CD4-positive, alpha-beta T cell (primary cell): ENCODE results near the gene PROSER2. TPM values are rescaled to one million over a fixed set of nuclear protein-coding genes. Genes with fewer than 3 reads are reported as not detected.

ENCODE experiments used
- ATAC-seq: fragments of 200-7000 bp; cut with Tn5 transposase; one replicate; pipeline ENCODE4 v1.10.0; 2022; ENCODE audit warnings: mild to moderate bottlenecking; ENCODE audit not compliant: poor library complexity
- CTCF ChIA-PET: fragments of 350-600 bp; sonication (Branson Sonifier 250); formaldehyde crosslinking; loops from one replicate; lab custom pipeline; 2021; ENCODE audit warnings: antibody characterized with exemption, inconsistent platforms; lab: Charles Lee
- POLR2A ChIA-PET: fragments of 350-600 bp; sonication (Branson Sonifier 250); formaldehyde crosslinking; loops from one replicate; lab custom pipeline; 2021; ENCODE audit warnings: antibody characterized with exemption, inconsistent platforms; lab: Charles Lee
- DNase-seq, 14 experiments: peaks; one replicate each; pipeline ENCODE4 v3.0.0-alpha.2; 2013 to 2020; ENCODE audit warnings: mixed read lengths in 2 of 14
- H3K27ac ChIP-seq, 2 donors: one replicate each; pipeline versions ENCODE4 v1.5.1 to v1.7.0; 2013; ENCODE audit warnings: low read length in 2 of 2, low read depth in 1 of 2, mild to moderate bottlenecking in 1 of 2
- H3K27me3 ChIP-seq, 2 experiments: 1 replicate in 1 of 2; 2 replicates in 1 of 2; pipeline versions ENCODE4 v1.6.1 to v1.7.0; 2013; ENCODE audit warnings: low read length in 2 of 2, control low read depth in 1 of 2, mild to moderate bottlenecking in 1 of 2, moderate library complexity in 1 of 2; ENCODE audit not compliant: insufficient read depth in 2 of 2, control insufficient read depth in 1 of 2
- H3K36me3 ChIP-seq: one replicate; pipeline ENCODE4 v1.6.1; 2013; ENCODE audit warnings: low read length, control low read depth; ENCODE audit not compliant: insufficient read depth
- H3K4me1 ChIP-seq: one replicate; pipeline ENCODE4 v1.6.1; 2013; ENCODE audit warnings: low read length, control low read depth; ENCODE audit not compliant: insufficient read depth
- H3K4me3 ChIP-seq: one replicate; pipeline ENCODE4 v1.5.1; 2013; ENCODE audit warnings: mild to moderate bottlenecking, low read length, moderate library complexity
- H3K9me3 ChIP-seq, 2 experiments: 1 replicate in 1 of 2; 2 replicates in 1 of 2; pipeline versions ENCODE4 v1.6.1 to v1.7.0; 2013; ENCODE audit warnings: low read length in 2 of 2, mild to moderate bottlenecking in 2 of 2, control low read depth in 1 of 2, moderate library complexity in 1 of 2; ENCODE audit not compliant: control insufficient read depth in 1 of 2, insufficient read depth in 1 of 2
- H3K27ac Mint-ChIP-seq: one replicate; pipeline ENCODE4 v1.8.0; 2020; ENCODE audit warnings: mixed read lengths
- H3K27me3 Mint-ChIP-seq: one replicate; pipeline ENCODE4 v1.8.0; 2021; ENCODE audit warnings: mixed read lengths
- H3K36me3 Mint-ChIP-seq: one replicate; pipeline ENCODE4 v1.8.0; 2021; ENCODE audit warnings: low read depth, mixed read lengths
- H3K4me1 Mint-ChIP-seq: one replicate; pipeline ENCODE4 v1.8.0; 2021; ENCODE audit warnings: low read depth, mixed read lengths
- H3K4me3 Mint-ChIP-seq: one replicate; pipeline ENCODE4 v1.8.0; 2020; ENCODE audit warnings: mild to moderate bottlenecking, mixed read lengths
- H3K9me3 Mint-ChIP-seq: one replicate; pipeline ENCODE4 v1.8.0; 2020; ENCODE audit warnings: mixed read lengths
- CTCF ChIP-seq: fragments of 200-600 bp; IDR thresholded peaks from one replicate; pipeline ENCODE4 v1.8.0; 2022; ENCODE audit warnings: antibody characterized with exemption, mild to moderate bottlenecking
- intact Hi-C, 2 experiments: fragments of 100-400 bp; cut with DNase I in 1 of 2; cut with micrococcal nuclease in 1 of 2; formaldehyde crosslinking; loops; one replicate each; pipeline versions ENCODE4 v1.15.1 to v1.9.0; 2023 to 2025; cut with DNase I, micrococcal nuclease
- total RNA-seq, 174 experiments: library from RNA in 2 of 174; stranded (reverse) in 2 of 174; gene quantifications; one replicate each; pipeline ENCODE4 v1.2.3 and lab custom pipeline; 2021 to 2026

Gene PROSER2
- total RNA-seq, 2 experiments from 2014 or later, result 1.1 TPM

DNA sequence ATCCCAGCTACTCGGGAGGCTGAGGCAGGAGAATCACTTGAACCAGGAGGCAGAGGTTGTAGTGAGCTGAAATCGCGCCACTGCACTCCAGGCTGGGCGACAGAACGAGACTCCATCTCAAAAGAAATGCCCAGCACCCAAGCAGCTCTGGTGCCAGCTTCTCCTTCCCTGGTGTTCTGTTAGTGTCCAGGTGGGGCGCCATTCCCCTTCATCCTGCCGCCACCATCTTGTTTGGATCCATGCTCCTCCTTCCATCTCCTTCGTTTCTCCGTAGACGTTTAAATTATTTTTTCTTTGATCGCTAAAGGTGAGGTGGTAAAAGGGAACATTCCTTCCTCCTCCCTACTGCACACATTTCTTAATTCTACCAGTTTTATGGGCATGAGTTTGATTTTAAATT is 30.3 kb downstream of the PROSER2 start:
- Histone ChIP-seq H3K4me3 (no peak overlapping the region), H3K9me3 (no peaks in the 10 kb centered on the region), H3K36me3 (no peaks in the 10 kb centered on the region), H3K4me1 (no peaks in the 10 kb centered on the region), H3K27ac (no peak overlapping the region), H3K27me3 (peaks cover 0 to 2% of the 10 kb centered on the region in 2 experiments)
- H3K9me3 Mint-ChIP-seq, result no peaks in the 10 kb centered on the region
- no peaks in the 10 kb centered on the region for H3K36me3 Mint-ChIP-seq
- no peak for DNase-seq
- ChIA-PET POLR2A (no interaction called here), CTCF (no interaction called here)
- intact Hi-C loops, result no loop called here
- peaks cover 13% of the 10 kb centered on the region for H3K27me3 Mint-ChIP-seq
- no peak for ATAC-seq
- no peak for TF ChIP-seq CTCF
- no peaks in the 10 kb centered on the region for H3K4me1 Mint-ChIP-seq
- H3K27ac Mint-ChIP-seq, result no peak overlapping the region
- H3K4me3 Mint-ChIP-seq, result no peak overlapping the region

GRCh38 chr10:11854301-11854700 is 31.1 kb downstream of the PROSER2 start:
- H3K4me3 Mint-ChIP-seq, result no peak overlapping the region
- no peaks in the 10 kb centered on the region for H3K36me3 ChIP-seq
- H3K36me3 Mint-ChIP-seq, result no peaks in the 10 kb centered on the region
- ATAC-seq (no peak), DNase-seq (no peak)
- H3K9me3 Mint-ChIP-seq, result no peaks in the 10 kb centered on the region
- H3K4me3 ChIP-seq, result no peak overlapping the region
- no peak overlapping the region for H3K27ac ChIP-seq
- H3K4me1 Mint-ChIP-seq, result no peaks in the 10 kb centered on the region
- H3K27me3 Mint-ChIP-seq, result peaks cover 7% of the 10 kb centered on the region
- CTCF ChIA-PET, result no interaction called here
- H3K9me3 ChIP-seq, result no peaks in the 10 kb centered on the region
- POLR2A ChIA-PET, result no interaction called here
- intact Hi-C loops, result no loop called here
- no peak for TF ChIP-seq CTCF
- H3K27me3 ChIP-seq, result peaks cover 0 to under 1% of the 10 kb centered on the region in 2 experiments
- no peak overlapping the region for H3K27ac Mint-ChIP-seq
- H3K4me1 ChIP-seq, result no peaks in the 10 kb centered on the region

DNA sequence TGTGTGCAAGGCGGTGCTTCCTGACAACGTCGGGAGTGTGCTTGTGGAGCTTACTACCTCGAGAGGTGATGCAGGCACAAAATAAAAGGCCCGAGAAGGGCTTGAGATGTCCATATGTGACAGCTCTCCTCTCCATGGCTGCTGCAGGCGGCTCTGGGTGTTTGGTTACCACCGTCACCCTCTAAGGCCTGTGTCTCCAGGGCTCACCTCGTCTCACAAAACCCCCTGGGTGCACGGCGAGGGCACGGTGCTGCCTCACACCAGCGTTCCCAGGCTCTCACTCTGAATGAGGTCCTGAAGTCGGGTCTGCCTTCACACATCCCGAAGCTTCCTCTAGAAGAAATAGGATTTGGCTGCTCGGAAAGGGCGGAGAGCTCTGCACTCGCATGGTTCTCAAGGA is 32.9 kb downstream of the PROSER2 start:
- Mint-ChIP-seq H3K36me3 (no peaks in the 10 kb centered on the region), H3K27ac (no peak overlapping the region), H3K27me3 (peaks cover 2% of the 10 kb centered on the region), H3K9me3 (no peaks in the 10 kb centered on the region), H3K4me3 (no peak overlapping the region), H3K4me1 (no peaks in the 10 kb centered on the region)
- H3K36me3 ChIP-seq, result no peaks in the 10 kb centered on the region
- CTCF ChIA-PET, result no interaction called here
- intact Hi-C loops, result no loop called here
- POLR2A ChIA-PET, result no interaction called here
- H3K4me3 ChIP-seq, result no peak overlapping the region
- ATAC-seq (no peak), DNase-seq (no peak)
- no peaks in the 10 kb centered on the region for H3K4me1 ChIP-seq
- H3K27me3 ChIP-seq, result no peaks in the 10 kb centered on the region
- no peaks in the 10 kb centered on the region for H3K9me3 ChIP-seq
- H3K27ac ChIP-seq, result no peak overlapping the region
- no peak for TF ChIP-seq CTCF
